Stimulated activated CD8-positive, alpha-beta memory T cell treated with anti-CD3 and anti-CD28 coated beads, Interleukin-4, amount 100 ng/mL, for 24 hours (primary cell): ENCODE results near the gene ATF7IP2.
"Not testable (repeated sequence)": the region's sequence is repeated elsewhere in the genome, so short reads cannot be mapped to it uniquely, and the experiment has no call there.

Experiments used
- DNase-seq: peaks from one replicate; pipeline ENCODE4 v3.0.0-alpha.2; 2020; ENCODE audit warnings: low read depth

ATF7IP2 gene

GRCh38 chr16:10452208-10453158 lies 66.6 kb downstream of the ATF7IP2 start:
- DNase-seq, result not testable (repeated sequence)

- no peak for DNase-seq
Observed at GRCh38 chr16:10453159-10453510, 67.3 kb downstream of the ATF7IP2 start.

GRCh38 chr16:10465821-10466220 lies 80.0 kb downstream of the ATF7IP2 start:
- DNase-seq, result no peak

- no peak for DNase-seq
Observed at GRCh38 chr16:10466313-10466712, 80.5 kb downstream of the ATF7IP2 start.

- no peak for DNase-seq
Observed at GRCh38 chr16:10466861-10467260, 81.0 kb downstream of the ATF7IP2 start.

- not testable (repeated sequence) for DNase-seq
Observed at GRCh38 chr16:10476636-10477035, 90.8 kb downstream of the ATF7IP2 start.

- no peak for DNase-seq
Observed at GRCh38 chr16:10480151-10480550, 94.3 kb downstream of the ATF7IP2 start.

- no peak for DNase-seq
Observed at GRCh38 chr16:10485159-10485558, 99.3 kb downstream of the ATF7IP2 start.

- no peak for DNase-seq
Observed at GRCh38 chr16:10485698-10486382, 100.0 kb downstream of the ATF7IP2 start.

GRCh38 chr16:10490141-10490540 lies 104.3 kb downstream of the ATF7IP2 start:
- DNase-seq, result no peak

- no peak for DNase-seq
Observed at GRCh38 chr16:10493276-10493675, 107.4 kb downstream of the ATF7IP2 start.

GRCh38 chr16:10494343-10495030 lies 108.6 kb downstream of the ATF7IP2 start:
- no peak for DNase-seq

GRCh38 chr16:10495031-10495345 lies 109.1 kb downstream of the ATF7IP2 start:
- no peak for DNase-seq

- no peak for DNase-seq
Observed at GRCh38 chr16:10497132-10498101, 111.6 kb downstream of the ATF7IP2 start.

GRCh38 chr16:10500582-10500981 lies 114.7 kb downstream of the ATF7IP2 start:
- DNase-seq, result no peak

GRCh38 chr16:10501016-10501607 lies 115.3 kb downstream of the ATF7IP2 start:
- no peak for DNase-seq

GRCh38 chr16:10502776-10503175 lies 116.9 kb downstream of the ATF7IP2 start:
- DNase-seq, result no peak

GRCh38 chr16:10504404-10504885 lies 118.6 kb downstream of the ATF7IP2 start:
- DNase-seq, result no peak

GRCh38 chr16:10505286-10505685 lies 119.4 kb downstream of the ATF7IP2 start:
- DNase-seq, result not testable (repeated sequence)

- peak; percentile 6 for DNase-seq
Observed at GRCh38 chr16:10509534-10510025, 123.7 kb downstream of the ATF7IP2 start.

- no peak for DNase-seq
Observed at GRCh38 chr16:10510279-10510678, 124.4 kb downstream of the ATF7IP2 start.
